Measurements from ENCODE around the gene ANKRD9.

- no peak for TF ChIP-seq CTCF (IDR thresholded peaks at IDR 0.05)
- no peak for TF ChIP-seq POLR2A (IDR thresholded peaks at IDR 0.05)
These were observed 48.1 kb upstream of the ANKRD9 start for GRCh38 chr14:102557434-102558226.

Measured in uterus (tissue), 2 donors.